A673 (cell line): ENCODE measurements around the gene NAPB. TPM values are rescaled to one million over a fixed set of nuclear protein-coding genes. Genes with fewer than 3 reads are reported as not detected.

Source experiments
- BruUV-seq: library from RNA; stranded (reverse); fragments of 400-500 nt; replicated peaks from 2 replicates; lab custom pipeline; 2021; lab: Mats Ljungman, UMichigan
- CTCF ChIA-PET: fragments of 300-600 bp; sonication (Branson Sonifier 250); formaldehyde crosslinking; loops from one replicate; lab custom pipeline; 2022; ENCODE audit warnings: antibody characterized with exemption; lab: Charles Lee
- POLR2A ChIA-PET: fragments of 300-600 bp; sonication (Branson Sonifier 250); formaldehyde crosslinking; loops from one replicate; lab custom pipeline; 2022; ENCODE audit warnings: antibody characterized with exemption; ENCODE audit not compliant: low non-redundant PET; lab: Charles Lee
- DNase-seq: peaks from one replicate; pipeline ENCODE4 v3.0.0-alpha.2; 2015; ENCODE audit warnings: low spot score
- H3K27ac ChIP-seq: fragments of 200-600 bp; sonication (generic); 2 replicates; pipeline ENCODE4 v1.5.1; 2016; ENCODE audit warnings: mixed run types, low read depth, mild to moderate bottlenecking, mixed read lengths, antibody characterized with exemption, low read length; ENCODE audit not compliant: poor library complexity, severe bottlenecking
- H3K27me3 ChIP-seq: fragments of 200-600 bp; sonication (generic); replicated peaks from 2 replicates; pipeline ENCODE4 v1.6.1; 2017; ENCODE audit warnings: mixed run types, low read depth, mild to moderate bottlenecking, mixed read lengths, antibody characterized with exemption, low read length; ENCODE audit not compliant: insufficient read depth, poor library complexity
- H3K36me3 ChIP-seq: fragments of 200-600 bp; sonication (generic); 2 replicates; pipeline ENCODE4 v1.6.1; 2016; ENCODE audit warnings: mixed run types, mild to moderate bottlenecking, mixed read lengths, antibody characterized with exemption, low read length; ENCODE audit not compliant: insufficient read depth, poor library complexity, severe bottlenecking
- H3K4me1 ChIP-seq: fragments of 200-600 bp; sonication (generic); 2 replicates; pipeline ENCODE4 v1.6.1; 2017; ENCODE audit warnings: mixed run types, mild to moderate bottlenecking, mixed read lengths, antibody characterized with exemption, low read length; ENCODE audit not compliant: insufficient read depth, poor library complexity, severe bottlenecking
- H3K4me3 ChIP-seq: fragments of 200-600 bp; sonication (generic); 2 replicates; pipeline ENCODE4 v1.5.1; 2016; ENCODE audit warnings: low read depth, mixed run types, mild to moderate bottlenecking, mixed read lengths, low read length; ENCODE audit not compliant: poor library complexity, severe bottlenecking
- H3K9me3 ChIP-seq: fragments of 200-600 bp; sonication (generic); 2 replicates; pipeline ENCODE4 v1.6.1; 2016; ENCODE audit warnings: mixed run types, low read depth, mild to moderate bottlenecking, mixed read lengths, antibody characterized with exemption, low read length; ENCODE audit not compliant: poor library complexity, severe bottlenecking
- EZH2 ChIP-seq: fragments of 200-600 bp; sonication (generic); IDR thresholded peaks from 2 replicates; pipeline ENCODE4 v1.6.1; 2017; ENCODE audit warnings: borderline replicate concordance, low read depth, mild to moderate bottlenecking, mixed read lengths, antibody characterized with exemption, low read length; ENCODE audit not compliant: poor library complexity, severe bottlenecking
- intact Hi-C: fragments of 100-400 bp; cut with micrococcal nuclease; formaldehyde crosslinking; loops from one replicate; pipeline ENCODE4 v1.10.0; 2022; ENCODE audit not compliant: unreplicated experiment
- total RNA-seq: library from RNA; stranded (reverse); gene quantifications from 2 replicates; pipeline ENCODE4 v1.2.3, GENCODE V29; 2021
- TF ChIP-seq, protein P1 (sequence below): fragments of 300-800, 200-600 bp; sonication (generic); conservative IDR thresholded peaks from 2 replicates; pipeline ENCODE4 v1.5.1; 2017; ENCODE audit warnings: low read depth, mild to moderate bottlenecking, antibody characterized with exemption, low read length, moderate library complexity, mixed read lengths

Gene NAPB
- total RNA-seq, 1 experiment from 2014 or later = 11.6 TPM

DNA sequence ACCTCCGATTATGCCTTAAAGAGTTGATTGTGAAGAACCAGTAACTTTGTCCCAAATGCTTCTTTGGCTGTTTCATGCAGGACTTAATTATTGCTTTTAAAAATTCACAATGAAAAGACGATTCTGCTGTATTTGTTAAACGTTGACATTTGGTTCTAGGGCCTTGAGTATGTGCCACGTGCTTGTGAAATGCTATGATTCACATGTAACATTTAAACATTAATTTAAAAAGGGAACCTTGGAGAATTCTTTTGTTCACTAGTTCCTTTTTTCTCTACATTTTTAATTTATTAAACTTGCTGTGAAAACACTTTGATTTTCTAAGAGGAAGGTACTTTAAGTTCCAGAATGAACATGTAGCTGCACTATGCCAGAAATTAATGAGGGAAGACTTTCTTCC lies 49.8 kb downstream of the NAPB start:
- TF ChIP-seq EZH2 = no peak
- TF ChIP-seq, protein P1, sequence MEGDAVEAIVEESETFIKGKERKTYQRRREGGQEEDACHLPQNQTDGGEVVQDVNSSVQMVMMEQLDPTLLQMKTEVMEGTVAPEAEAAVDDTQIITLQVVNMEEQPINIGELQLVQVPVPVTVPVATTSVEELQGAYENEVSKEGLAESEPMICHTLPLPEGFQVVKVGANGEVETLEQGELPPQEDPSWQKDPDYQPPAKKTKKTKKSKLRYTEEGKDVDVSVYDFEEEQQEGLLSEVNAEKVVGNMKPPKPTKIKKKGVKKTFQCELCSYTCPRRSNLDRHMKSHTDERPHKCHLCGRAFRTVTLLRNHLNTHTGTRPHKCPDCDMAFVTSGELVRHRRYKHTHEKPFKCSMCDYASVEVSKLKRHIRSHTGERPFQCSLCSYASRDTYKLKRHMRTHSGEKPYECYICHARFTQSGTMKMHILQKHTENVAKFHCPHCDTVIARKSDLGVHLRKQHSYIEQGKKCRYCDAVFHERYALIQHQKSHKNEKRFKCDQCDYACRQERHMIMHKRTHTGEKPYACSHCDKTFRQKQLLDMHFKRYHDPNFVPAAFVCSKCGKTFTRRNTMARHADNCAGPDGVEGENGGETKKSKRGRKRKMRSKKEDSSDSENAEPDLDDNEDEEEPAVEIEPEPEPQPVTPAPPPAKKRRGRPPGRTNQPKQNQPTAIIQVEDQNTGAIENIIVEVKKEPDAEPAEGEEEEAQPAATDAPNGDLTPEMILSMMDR = no peak
- ChIA-PET CTCF (no interaction called here), POLR2A (no interaction called here)
- no peak for DNase-seq
- Histone ChIP-seq H3K4me1 (peaks cover under 1% of the 10 kb centered on the region), H3K9me3 (no peaks in the 10 kb centered on the region), H3K27ac (no peak overlapping the region), H3K36me3 (peaks cover 73% of the 10 kb centered on the region), H3K4me3 (no peak overlapping the region), H3K27me3 (no peaks in the 10 kb centered on the region)
- BruUV-seq = no TSS peak
- intact Hi-C loops = no loop called here

DNA sequence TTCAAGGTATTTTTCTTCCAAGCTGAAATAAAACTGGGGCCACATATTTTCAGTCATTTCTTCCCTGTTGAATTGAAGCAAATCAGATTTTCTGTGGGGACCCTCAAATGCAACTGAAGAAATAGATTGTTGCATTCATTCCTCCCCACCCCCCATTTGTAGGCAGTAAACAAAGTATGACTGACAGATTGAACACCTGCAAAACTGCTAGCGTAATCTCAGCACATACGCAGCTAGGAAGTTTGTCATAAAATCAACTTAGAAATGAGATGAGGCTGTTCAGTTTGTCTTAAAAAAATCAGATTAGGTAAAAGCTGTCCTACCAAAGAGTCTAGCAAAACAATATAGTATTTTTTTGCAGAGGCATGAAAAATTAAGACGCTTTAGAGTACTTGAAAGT lies 50.4 kb downstream of the NAPB start:
- CTCF ChIA-PET = no interaction called here
- Histone ChIP-seq H3K27ac (no peak overlapping the region), H3K4me3 (no peak overlapping the region), H3K36me3 (peaks cover 72% of the 10 kb centered on the region), H3K27me3 (no peaks in the 10 kb centered on the region), H3K4me1 (peaks cover 7% of the 10 kb centered on the region), H3K9me3 (no peaks in the 10 kb centered on the region)
- POLR2A ChIA-PET = no interaction called here
- TF ChIP-seq, protein P1 = no peak
- TF ChIP-seq EZH2 = no peak
- intact Hi-C loops = no loop called here
- BruUV-seq = no TSS peak
- DNase-seq = no peak

DNA sequence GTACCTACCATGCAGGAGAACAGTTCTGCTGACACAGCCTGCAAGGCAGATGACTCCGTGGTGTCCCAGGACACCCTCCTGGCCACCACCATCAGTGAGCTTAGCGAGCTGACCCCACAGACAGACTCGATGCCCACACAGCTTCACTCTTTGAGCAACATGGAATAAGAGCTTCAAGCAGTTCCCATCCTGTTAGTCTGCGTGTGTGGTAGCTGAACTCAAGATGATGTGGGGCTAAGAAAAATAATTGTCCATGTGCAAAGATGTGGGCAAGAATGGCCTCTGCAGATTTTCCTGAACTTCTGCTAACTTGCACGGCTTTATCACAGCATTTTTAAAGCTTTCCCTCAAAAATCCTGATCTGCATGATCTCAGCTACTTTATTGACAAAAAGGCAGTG lies 51.0 kb downstream of the NAPB start:
- intact Hi-C loops = no loop called here
- H3K36me3 ChIP-seq = peaks cover 66% of the 10 kb centered on the region
- no peak for DNase-seq
- peaks cover 7% of the 10 kb centered on the region for H3K4me1 ChIP-seq
- no peaks in the 10 kb centered on the region for H3K9me3 ChIP-seq
- CTCF ChIA-PET = no interaction called here
- H3K27me3 ChIP-seq = no peaks in the 10 kb centered on the region
- TF ChIP-seq, protein P1 = no peak
- TF ChIP-seq EZH2 = no peak
- BruUV-seq = no TSS peak
- no peak overlapping the region for H3K4me3 ChIP-seq
- POLR2A ChIA-PET = no interaction called here
- H3K27ac ChIP-seq = no peak overlapping the region
